Measurements from ENCODE around the gene SPNS3. TPM values are rescaled to one million over a fixed set of nuclear protein-coding genes. Genes with fewer than 3 reads are reported as not detected.

Gene SPNS3
- total RNA-seq, 2 experiments from 2014 or later: 14.1 to 14.2 TPM

- ChIA-PET POLR2A (no interaction called here), CTCF (interaction anchor here (0.7 kb wide), 1 partner anchor 83 kb away, joined by 7 read pairs; no protein-coding TSS in a partner anchor)
- Mint-ChIP-seq H3K4me1 (peaks cover 29% of the 10 kb centered on the region), H3K4me3 (no peak overlapping the region), H3K27me3 (peaks cover 3% of the 10 kb centered on the region), H3K36me3 (ENCODE audit: low read depth) (no peaks in the 10 kb centered on the region), H3K27ac (no peak overlapping the region), H3K9me3 (no peaks in the 10 kb centered on the region)
- DNase-seq: no peak
Observed at GRCh38 chr17:4478318-4478830, 44.6 kb downstream of the SPNS3 start.

- ChIA-PET POLR2A (no interaction called here), CTCF (no interaction called here)
- peak overlapping the region; percentile 16 for H3K27ac Mint-ChIP-seq
- H3K4me3 Mint-ChIP-seq: no peak overlapping the region
- H3K9me3 Mint-ChIP-seq: no peaks in the 10 kb centered on the region
- peaks cover 32% of the 10 kb centered on the region for H3K4me1 Mint-ChIP-seq
- no peak for DNase-seq
- no peaks in the 10 kb centered on the region for H3K36me3 Mint-ChIP-seq (ENCODE audit: low read depth)
- peaks cover 3% of the 10 kb centered on the region for H3K27me3 Mint-ChIP-seq
Observed at GRCh38 chr17:4479340-4479981, 45.7 kb downstream of the SPNS3 start.

- CTCF ChIA-PET: interaction anchor here (1.2 kb wide), 1 partner anchor 56 kb away, joined by 3 read pairs; no protein-coding TSS in a partner anchor
- no peaks in the 10 kb centered on the region for H3K36me3 Mint-ChIP-seq (ENCODE audit: low read depth)
- no peaks in the 10 kb centered on the region for H3K27me3 Mint-ChIP-seq
- no peak for DNase-seq
- no peak overlapping the region for H3K27ac Mint-ChIP-seq
- peaks cover 38% of the 10 kb centered on the region for H3K4me1 Mint-ChIP-seq
- no peaks in the 10 kb centered on the region for H3K9me3 Mint-ChIP-seq
- POLR2A ChIA-PET: interaction anchor here (1.2 to 1.9 kb wide), 3 partner anchors 11 to 338 kb away, joined by 3 to 5 read pairs (median 4); no protein-coding TSS in a partner anchor
- no peak overlapping the region for H3K4me3 Mint-ChIP-seq
Observed at GRCh38 chr17:4479982-4480751, 46.4 kb downstream of the SPNS3 start.

GRCh38 chr17:4480929-4481898 is 47.5 kb downstream of the SPNS3 start:
- no peaks in the 10 kb centered on the region for H3K9me3 Mint-ChIP-seq

GRCh38 chr17:4482338-4483011 is 48.7 kb downstream of the SPNS3 start:
- CTCF ChIA-PET: interaction anchor here (0.6 to 0.7 kb wide), 3 partner anchors 23 to 142 kb away, joined by 3 to 4 read pairs (median 4); no protein-coding TSS in a partner anchor
- Mint-ChIP-seq H3K27me3 (no peaks in the 10 kb centered on the region), H3K4me3 (no peak overlapping the region), H3K36me3 (ENCODE audit: low read depth) (peaks cover 5% of the 10 kb centered on the region), H3K4me1 (peaks cover 55% of the 10 kb centered on the region), H3K27ac (no peak overlapping the region), H3K9me3 (no peaks in the 10 kb centered on the region)
- DNase-seq: no peak
- POLR2A ChIA-PET: no interaction called here

More at GRCh38 chr17:4480929-4481898, 47.5 kb downstream of the SPNS3 start:
- peak; percentile 71 for DNase-seq
- H3K4me1 Mint-ChIP-seq: peaks cover 46% of the 10 kb centered on the region
- POLR2A ChIA-PET: interaction anchor here (0.8 to 1.9 kb wide), 8 partner anchors 10 to 339 kb away, joined by 3 to 5 read pairs (median 3); partner anchors contain the start of gene UBE2G1
- CTCF ChIA-PET: interaction anchor here (0.6 to 1.2 kb wide), 4 partner anchors 22 to 338 kb away, joined by 3 to 4 read pairs (median 3); no protein-coding TSS in a partner anchor
- H3K27me3 Mint-ChIP-seq: no peaks in the 10 kb centered on the region
- H3K36me3 Mint-ChIP-seq (ENCODE audit: low read depth): peaks cover 5% of the 10 kb centered on the region
- peak overlapping the region; percentile 57 for H3K4me3 Mint-ChIP-seq
- H3K27ac Mint-ChIP-seq: peak overlapping the region; percentile 81

- Mint-ChIP-seq H3K27me3 (no peaks in the 10 kb centered on the region), H3K36me3 (ENCODE audit: low read depth) (peaks cover 5% of the 10 kb centered on the region), H3K9me3 (no peaks in the 10 kb centered on the region), H3K4me1 (peaks cover 55% of the 10 kb centered on the region), H3K4me3 (no peak overlapping the region), H3K27ac (no peak overlapping the region)
- CTCF ChIA-PET: interaction anchor here (0.6 kb wide), 1 partner anchor 60 kb away, joined by 4 read pairs; no protein-coding TSS in a partner anchor
- DNase-seq: no peak
- POLR2A ChIA-PET: interaction anchor here (0.8 kb wide), 1 partner anchor 40 kb away, joined by 3 read pairs; no protein-coding TSS in a partner anchor
Observed at GRCh38 chr17:4483012-4483840, 49.5 kb downstream of the SPNS3 start.

- peak; percentile 64 for DNase-seq
- no peaks in the 10 kb centered on the region for H3K27me3 Mint-ChIP-seq
- ChIA-PET POLR2A (interaction anchor here (0.7 to 1.4 kb wide), 5 partner anchors 14 to 68 kb away, joined by 3 to 6 read pairs (median 3); no protein-coding TSS in a partner anchor), CTCF (no interaction called here)
- H3K4me3 Mint-ChIP-seq: peak overlapping the region; percentile 80
- H3K4me1 Mint-ChIP-seq: peaks cover 46% of the 10 kb centered on the region
- peaks cover 5% of the 10 kb centered on the region for H3K36me3 Mint-ChIP-seq (ENCODE audit: low read depth)
- H3K9me3 Mint-ChIP-seq: no peaks in the 10 kb centered on the region
- H3K27ac Mint-ChIP-seq: peak overlapping the region; percentile 69
Observed at GRCh38 chr17:4485676-4486646, 52.2 kb downstream of the SPNS3 start.

- no peaks in the 10 kb centered on the region for H3K27me3 Mint-ChIP-seq
- H3K4me3 Mint-ChIP-seq: no peak overlapping the region
- ChIA-PET POLR2A (interaction anchor here (1.3 kb wide), 1 partner anchor 50 kb away, joined by 6 read pairs; no protein-coding TSS in a partner anchor), CTCF (no interaction called here)
- H3K4me1 Mint-ChIP-seq: peaks cover 34% of the 10 kb centered on the region
- peaks cover 5% of the 10 kb centered on the region for H3K36me3 Mint-ChIP-seq (ENCODE audit: low read depth)
- no peak for DNase-seq
- no peak overlapping the region for H3K27ac Mint-ChIP-seq
- H3K9me3 Mint-ChIP-seq: no peaks in the 10 kb centered on the region
Observed at GRCh38 chr17:4487296-4487695, 53.6 kb downstream of the SPNS3 start.

GRCh38 chr17:4487820-4488716 is 54.3 kb downstream of the SPNS3 start:
- no peak for DNase-seq
- Mint-ChIP-seq H3K27me3 (peaks cover 6% of the 10 kb centered on the region), H3K36me3 (ENCODE audit: low read depth) (peaks cover 5% of the 10 kb centered on the region), H3K4me3 (no peak overlapping the region), H3K4me1 (peaks cover 35% of the 10 kb centered on the region), H3K9me3 (no peaks in the 10 kb centered on the region), H3K27ac (no peak overlapping the region)
- ChIA-PET POLR2A (no interaction called here), CTCF (no interaction called here)
